Osteoblast (primary cell): ENCODE results near the gene RXFP2. TPM values are rescaled to one million over a fixed set of nuclear protein-coding genes. Genes with fewer than 3 reads are reported as not detected.

Experiments
- DNase-seq: peaks from one replicate; pipeline ENCODE4 v3.0.0; 2011; ENCODE audit warnings: low spot score, mixed read lengths; ENCODE audit not compliant: insufficient read length; ENCODE audit errors: missing footprints
- H2AFZ ChIP-seq: 2 replicates; pipeline ENCODE4 v1.6.0; 2011; ENCODE audit warnings: mild to moderate bottlenecking, low read length
- H3K27ac ChIP-seq: 2 replicates; pipeline ENCODE4 v1.5.1; 2011; ENCODE audit warnings: mild to moderate bottlenecking, low read depth, low read length, moderate library complexity
- H3K27me3 ChIP-seq: 2 replicates; pipeline ENCODE4 v1.6.0; 2012; ENCODE audit warnings: mild to moderate bottlenecking, control low read depth, inconsistent platforms, low read length, moderate library complexity; ENCODE audit not compliant: insufficient read depth
- H3K36me3 ChIP-seq: 2 replicates; pipeline ENCODE4 v1.5.1; 2011; ENCODE audit warnings: mild to moderate bottlenecking, low read length, control low read depth, moderate library complexity; ENCODE audit not compliant: insufficient read depth
- H3K4me1 ChIP-seq: 2 replicates; pipeline ENCODE4 v1.5.1; 2011; ENCODE audit warnings: mild to moderate bottlenecking, low read length, control low read depth, moderate library complexity; ENCODE audit not compliant: insufficient read depth
- H3K4me2 ChIP-seq: 2 replicates; pipeline ENCODE4 v1.6.0; 2011; ENCODE audit warnings: mild to moderate bottlenecking, low read length; ENCODE audit not compliant: insufficient read depth
- H3K4me3 ChIP-seq: fragments of 200-600 bp; sonication (generic); 3 replicates; pipeline ENCODE4 v1.5.1; 2012; ENCODE audit warnings: mild to moderate bottlenecking, low read length, inconsistent platforms; ENCODE audit not compliant: insufficient read depth
- H3K79me2 ChIP-seq: 2 replicates; pipeline ENCODE4 v1.6.0; 2012; ENCODE audit warnings: mild to moderate bottlenecking, low read length, control low read depth, inconsistent platforms; ENCODE audit not compliant: insufficient read depth
- H3K9me3 ChIP-seq: 2 replicates; pipeline ENCODE4 v1.5.1; 2011; ENCODE audit warnings: low read depth, low read length, control low read depth
- H4K20me1 ChIP-seq: 2 replicates; pipeline ENCODE4 v1.6.0; 2012; ENCODE audit warnings: mild to moderate bottlenecking, low read length, control low read depth; ENCODE audit not compliant: insufficient read depth
- total RNA-seq: library from RNA; depleted of rRNA; stranded (reverse); fragments of >200 nt; gene quantifications from 2 replicates; pipeline ENCODE4 v1.2.3, GENCODE V29; 2012
- TF ChIP-seq, protein P1 (sequence below): IDR thresholded peaks from 2 replicates; pipeline ENCODE4 v1.5.1; 2011; ENCODE audit warnings: mild to moderate bottlenecking, low read depth, low read length, moderate library complexity; ENCODE audit errors: extremely low read depth

RXFP2 gene
- total RNA-seq, 1 donor, result not detected

DNA sequence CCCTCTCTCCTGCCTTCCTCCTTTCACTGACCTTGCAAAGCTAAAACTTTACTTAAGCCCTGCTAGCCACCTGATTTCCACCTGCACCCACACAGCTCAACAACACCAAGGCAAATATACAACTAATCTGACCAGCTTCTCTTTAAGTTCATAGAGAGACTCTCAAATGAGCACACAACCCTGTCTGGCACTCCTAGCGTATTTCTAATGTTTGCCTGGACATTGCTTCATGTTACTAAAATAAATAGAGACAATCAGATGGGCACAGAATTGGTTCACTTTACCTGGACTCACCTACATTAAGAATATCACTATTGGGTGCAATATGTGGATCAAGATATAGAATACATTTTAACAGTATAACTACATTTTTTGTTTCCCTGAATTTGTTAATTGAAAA lies 33.2 kb upstream of the RXFP2 start:
- no peaks in the 10 kb centered on the region for H3K27me3 ChIP-seq
- H4K20me1 ChIP-seq, result no peaks in the 10 kb centered on the region
- no peak overlapping the region for H3K27ac ChIP-seq
- no peaks in the 10 kb centered on the region for H3K36me3 ChIP-seq
- TF ChIP-seq, protein P1, sequence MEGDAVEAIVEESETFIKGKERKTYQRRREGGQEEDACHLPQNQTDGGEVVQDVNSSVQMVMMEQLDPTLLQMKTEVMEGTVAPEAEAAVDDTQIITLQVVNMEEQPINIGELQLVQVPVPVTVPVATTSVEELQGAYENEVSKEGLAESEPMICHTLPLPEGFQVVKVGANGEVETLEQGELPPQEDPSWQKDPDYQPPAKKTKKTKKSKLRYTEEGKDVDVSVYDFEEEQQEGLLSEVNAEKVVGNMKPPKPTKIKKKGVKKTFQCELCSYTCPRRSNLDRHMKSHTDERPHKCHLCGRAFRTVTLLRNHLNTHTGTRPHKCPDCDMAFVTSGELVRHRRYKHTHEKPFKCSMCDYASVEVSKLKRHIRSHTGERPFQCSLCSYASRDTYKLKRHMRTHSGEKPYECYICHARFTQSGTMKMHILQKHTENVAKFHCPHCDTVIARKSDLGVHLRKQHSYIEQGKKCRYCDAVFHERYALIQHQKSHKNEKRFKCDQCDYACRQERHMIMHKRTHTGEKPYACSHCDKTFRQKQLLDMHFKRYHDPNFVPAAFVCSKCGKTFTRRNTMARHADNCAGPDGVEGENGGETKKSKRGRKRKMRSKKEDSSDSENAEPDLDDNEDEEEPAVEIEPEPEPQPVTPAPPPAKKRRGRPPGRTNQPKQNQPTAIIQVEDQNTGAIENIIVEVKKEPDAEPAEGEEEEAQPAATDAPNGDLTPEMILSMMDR, result no peak
- H3K79me2 ChIP-seq, result no peaks in the 10 kb centered on the region
- no peak overlapping the region for H3K4me2 ChIP-seq
- no peak overlapping the region for H2AFZ ChIP-seq
- H3K4me1 ChIP-seq, result peaks cover 3% of the 10 kb centered on the region
- no peak for DNase-seq
- no peaks in the 10 kb centered on the region for H3K9me3 ChIP-seq
- H3K4me3 ChIP-seq, result no peak overlapping the region

DNA sequence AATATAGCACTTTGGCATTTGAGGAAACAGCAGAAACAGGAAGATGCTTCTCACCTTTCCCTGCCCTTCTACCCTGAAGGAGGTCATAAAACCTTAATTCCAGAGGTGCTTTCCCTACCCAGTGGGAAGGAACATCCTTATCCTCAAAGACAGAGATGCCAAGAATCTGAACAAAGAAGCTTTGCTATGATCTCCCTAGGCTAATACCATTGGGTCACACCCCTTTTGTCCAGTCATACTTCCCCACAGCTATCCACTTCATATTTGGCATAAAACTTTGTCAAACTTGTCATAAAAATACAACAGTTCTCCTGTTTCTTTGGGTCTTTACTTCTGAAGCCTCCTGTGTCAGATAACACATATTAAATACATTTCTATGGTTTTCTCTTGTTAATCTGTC lies 21.7 kb upstream of the RXFP2 start:
- H3K4me2 ChIP-seq, result no peak overlapping the region
- H2AFZ ChIP-seq, result peak overlapping the region; percentile 36
- H3K27ac ChIP-seq, result no peak overlapping the region
- DNase-seq, result no peak
- H4K20me1 ChIP-seq, result no peaks in the 10 kb centered on the region
- TF ChIP-seq, protein P1, result no peak
- H3K9me3 ChIP-seq, result no peaks in the 10 kb centered on the region
- H3K79me2 ChIP-seq, result no peaks in the 10 kb centered on the region
- H3K4me3 ChIP-seq, result no peak overlapping the region
- H3K36me3 ChIP-seq, result no peaks in the 10 kb centered on the region
- H3K4me1 ChIP-seq, result peaks cover 4% of the 10 kb centered on the region
- H3K27me3 ChIP-seq, result no peaks in the 10 kb centered on the region

DNA sequence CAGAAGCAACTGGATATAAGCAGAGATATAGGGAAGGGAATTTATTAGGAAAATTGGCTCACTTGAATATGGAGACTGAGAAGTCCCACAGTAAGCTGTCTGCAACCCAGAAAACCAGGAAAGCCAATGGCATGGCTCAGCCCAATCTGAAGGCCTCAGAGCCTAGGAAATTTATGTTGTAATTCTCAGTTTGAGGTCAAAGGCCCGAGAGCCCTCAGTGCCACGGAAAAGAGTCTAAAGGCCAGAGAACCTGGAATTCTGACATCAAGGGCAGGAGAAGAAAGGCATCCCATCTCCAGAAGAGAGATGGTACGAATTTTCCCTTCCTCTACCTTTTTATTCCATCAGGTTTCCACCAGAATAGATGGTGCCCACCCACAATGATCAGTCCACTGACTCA lies 20.1 kb upstream of the RXFP2 start:
- peaks cover 7% of the 10 kb centered on the region for H3K4me1 ChIP-seq
- TF ChIP-seq, protein P1, result no peak
- no peaks in the 10 kb centered on the region for H3K9me3 ChIP-seq
- no peak overlapping the region for H3K4me2 ChIP-seq
- H3K27me3 ChIP-seq, result no peaks in the 10 kb centered on the region
- DNase-seq, result no peak
- no peaks in the 10 kb centered on the region for H3K36me3 ChIP-seq
- H3K79me2 ChIP-seq, result no peaks in the 10 kb centered on the region
- no peak overlapping the region for H2AFZ ChIP-seq
- no peak overlapping the region for H3K4me3 ChIP-seq
- H3K27ac ChIP-seq, result no peak overlapping the region
- H4K20me1 ChIP-seq, result no peaks in the 10 kb centered on the region

DNA sequence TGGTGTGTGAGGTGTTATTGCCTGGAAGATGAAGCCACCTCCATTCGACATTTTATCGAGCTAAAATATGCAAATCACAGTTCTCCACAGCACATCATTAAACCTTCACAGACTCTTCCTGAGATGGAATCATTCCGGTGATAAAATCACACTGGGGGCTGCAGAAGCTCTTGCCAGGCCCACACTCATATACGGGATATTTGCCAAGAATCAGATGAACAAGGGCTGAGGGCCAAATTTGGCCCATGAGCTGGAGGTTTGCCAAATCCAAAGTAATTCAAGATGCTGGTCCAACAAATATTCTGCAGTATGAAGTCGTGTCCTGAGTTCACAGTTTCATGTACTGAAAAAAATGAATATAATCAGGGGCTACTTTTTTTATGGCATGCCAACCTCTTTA lies 16.7 kb upstream of the RXFP2 start:
- Histone ChIP-seq H3K4me3 (peak overlapping the region; percentile 31), H3K79me2 (no peaks in the 10 kb centered on the region), H4K20me1 (no peaks in the 10 kb centered on the region), H3K36me3 (no peaks in the 10 kb centered on the region), H3K27me3 (no peaks in the 10 kb centered on the region), H3K27ac (no peak overlapping the region), H3K4me1 (peaks cover 7% of the 10 kb centered on the region), H2AFZ (peak overlapping the region; percentile 80), H3K4me2 (peak overlapping the region; percentile 50), H3K9me3 (no peaks in the 10 kb centered on the region)
- no peak for DNase-seq
- TF ChIP-seq, protein P1, result no peak
